ENCODE data around the gene CDPF1. TPM values are rescaled to one million over a fixed set of nuclear protein-coding genes. Genes with fewer than 3 reads are reported as not detected.

Gene CDPF1
- total RNA-seq, 1 donor from 2014 or later: 11.1 TPM

- H3K27me3 Mint-ChIP-seq (ENCODE audit: unreplicated experiment): no peaks in the 10 kb centered on the region
- H3K4me1 Mint-ChIP-seq (ENCODE audit: unreplicated experiment): no peaks in the 10 kb centered on the region
- no peak overlapping the region for H3K4me3 Mint-ChIP-seq (ENCODE audit: unreplicated experiment)
- H3K27ac Mint-ChIP-seq (ENCODE audit: unreplicated experiment): no peak overlapping the region
- DNase-seq (ENCODE audit: extremely low spot score, unreplicated experiment): no peak
- no peak for TF ChIP-seq CTCF (IDR thresholded peaks at IDR 0.05)
- H3K36me3 Mint-ChIP-seq (ENCODE audit: unreplicated experiment): peaks cover 34% of the 10 kb centered on the region
- no peaks in the 10 kb centered on the region for H3K9me3 Mint-ChIP-seq (ENCODE audit: unreplicated experiment)
Observed at GRCh38 chr22:46280999-46281623, 31.0 kb upstream of the CDPF1 start.

GRCh38 chr22:46280063-46280817 is 30.1 kb upstream of the CDPF1 start:
- Mint-ChIP-seq H3K9me3 (ENCODE audit: unreplicated experiment) (peaks cover 4% of the 10 kb centered on the region), H3K27me3 (ENCODE audit: unreplicated experiment) (no peaks in the 10 kb centered on the region), H3K4me3 (ENCODE audit: unreplicated experiment) (no peak overlapping the region), H3K36me3 (ENCODE audit: unreplicated experiment) (peaks cover 37% of the 10 kb centered on the region), H3K4me1 (ENCODE audit: unreplicated experiment) (no peaks in the 10 kb centered on the region), H3K27ac (ENCODE audit: unreplicated experiment) (no peak overlapping the region)
- no peak for TF ChIP-seq CTCF (IDR thresholded peaks at IDR 0.05)
- no peak for DNase-seq (ENCODE audit: extremely low spot score, unreplicated experiment)

GRCh38 chr22:46278656-46279645 is 28.9 kb upstream of the CDPF1 start:
- no peak for TF ChIP-seq CTCF (IDR thresholded peaks at IDR 0.05)
- no peaks in the 10 kb centered on the region for H3K27me3 Mint-ChIP-seq (ENCODE audit: unreplicated experiment)
- peaks cover 4% of the 10 kb centered on the region for H3K9me3 Mint-ChIP-seq (ENCODE audit: unreplicated experiment)
- H3K27ac Mint-ChIP-seq (ENCODE audit: unreplicated experiment): no peak overlapping the region
- H3K4me3 Mint-ChIP-seq (ENCODE audit: unreplicated experiment): no peak overlapping the region
- H3K36me3 Mint-ChIP-seq (ENCODE audit: unreplicated experiment): peaks cover 32% of the 10 kb centered on the region
- H3K4me1 Mint-ChIP-seq (ENCODE audit: unreplicated experiment): no peaks in the 10 kb centered on the region
- DNase-seq (ENCODE audit: extremely low spot score, unreplicated experiment): no peak

GRCh38 chr22:46276563-46276962 is 26.5 kb upstream of the CDPF1 start:
- TF ChIP-seq CTCF (IDR thresholded peaks at IDR 0.05): no peak
- no peak for DNase-seq (ENCODE audit: extremely low spot score, unreplicated experiment)
- no peaks in the 10 kb centered on the region for H3K27me3 Mint-ChIP-seq (ENCODE audit: unreplicated experiment)
- H3K4me3 Mint-ChIP-seq (ENCODE audit: unreplicated experiment): no peak overlapping the region
- no peaks in the 10 kb centered on the region for H3K4me1 Mint-ChIP-seq (ENCODE audit: unreplicated experiment)
- no peak overlapping the region for H3K27ac Mint-ChIP-seq (ENCODE audit: unreplicated experiment)
- peaks cover 4% of the 10 kb centered on the region for H3K9me3 Mint-ChIP-seq (ENCODE audit: unreplicated experiment)
- H3K36me3 Mint-ChIP-seq (ENCODE audit: unreplicated experiment): peaks cover 29% of the 10 kb centered on the region
